K562 (cell line): ENCODE data around the gene ZMIZ1. TPM values are rescaled to one million over a fixed set of nuclear protein-coding genes. Genes with fewer than 3 reads are reported as not detected.

Experiments used
- ATAC-seq: fragments of 200-7000 bp; cut with Tn5 transposase; 3 replicates; pipeline ENCODE4 v1.9.1; 2020; ENCODE audit warnings: moderate library complexity
- BruUV-seq: library from RNA; stranded (reverse); fragments of 400-500 nt; replicated peaks from 2 replicates; lab custom pipeline; 2021; lab: Mats Ljungman, UMichigan
- CTCF ChIA-PET: fragments of 300-600 bp; formaldehyde crosslinking; extraction: SDS; loops from one replicate; lab custom pipeline; 2021; ENCODE audit warnings: low intra/inter-chr PET ratio; lab: Yijun Ruan, JAX
- POLR2A ChIA-PET: fragments of 300-600, 350-650 bp; sonication (Branson Sonifier 250); formaldehyde crosslinking; extraction: SDS; loops from one replicate; lab custom pipeline; 2021; ENCODE audit warnings: antibody characterized with exemption, inconsistent platforms; lab: Yijun Ruan, JAX
- DNase-seq, 4 experiments: peaks; one replicate each; pipeline versions ENCODE4 v3.0.0 to v3.0.0-alpha.2; 2011 to 2018; ENCODE audit warnings: low spot score in 3 of 4, mixed read lengths in 3 of 4; ENCODE audit errors: extremely low read depth in 1 of 4
- FAIRE-seq: peaks from 2 replicates; lab custom pipeline; 2011; peaks lifted over from hg19 to GRCh38; lab: Jason Lieb, UNC
- H2AFZ ChIP-seq: 2 replicates; pipeline ENCODE4 v1.6.0; 2011; ENCODE audit warnings: low read depth, low read length, control low read depth, inconsistent platforms
- H3K27ac ChIP-seq: fragments of 200-600 bp; 3 replicates; pipeline ENCODE4 v1.8.0; 2011; ENCODE audit warnings: low read depth, mild to moderate bottlenecking, control low read depth, inconsistent platforms, low read length, moderate library complexity, mixed read lengths; ENCODE audit errors: extremely low read depth
- H3K27me3 ChIP-seq, 2 experiments: fragments of 300-600 bp in 1 of 2; 2 replicates in 1 of 2; 3 replicates in 1 of 2; pipeline versions ENCODE4 v1.6.0 to v1.8.0; 2011; ENCODE audit warnings: inconsistent platforms in 2 of 2, low read length in 2 of 2, mild to moderate bottlenecking in 1 of 2, mixed read lengths in 1 of 2, moderate library complexity in 1 of 2; ENCODE audit not compliant: control insufficient read depth in 2 of 2, insufficient read depth in 2 of 2
- H3K36me3 ChIP-seq: fragments of 300-600 bp; 3 replicates; pipeline ENCODE4 v1.8.0; 2011; ENCODE audit warnings: mild to moderate bottlenecking, low read length, inconsistent platforms; ENCODE audit not compliant: control insufficient read depth, insufficient read depth
- H3K4me1 ChIP-seq, 2 experiments: fragments of 200-600 bp in 1 of 2; replicated peaks in 1 of 2; 2 replicates in 1 of 2; 3 replicates in 1 of 2; pipeline versions ENCODE4 v1.5.1 to v1.8.0; 2011; ENCODE audit warnings: inconsistent platforms in 2 of 2, low read length in 2 of 2, mild to moderate bottlenecking in 1 of 2, mixed read lengths in 1 of 2, moderate library complexity in 1 of 2; ENCODE audit not compliant: control insufficient read depth in 2 of 2, insufficient read depth in 2 of 2
- H3K4me2 ChIP-seq: 2 replicates; pipeline ENCODE4 v1.6.1; 2011; ENCODE audit warnings: low read length, control low read depth, inconsistent platforms, mixed read lengths; ENCODE audit not compliant: insufficient read depth
- H3K4me3 ChIP-seq: fragments of 200-600 bp; sonication (generic), shearing (Covaris generic); 2 replicates; pipeline ENCODE4 v1.5.1; 2016; ENCODE audit warnings: control low read depth, inconsistent platforms
- H3K79me2 ChIP-seq: fragments of 200-600 bp; 3 replicates; pipeline ENCODE4 v1.8.0; 2011; ENCODE audit warnings: low read length, inconsistent platforms; ENCODE audit not compliant: control insufficient read depth, insufficient read depth
- H3K9ac ChIP-seq, 2 experiments: 2 replicates each; pipeline versions ENCODE4 v1.6.0 to v1.6.1; 2011; ENCODE audit warnings: low read depth in 2 of 2, low read length in 2 of 2, control low read depth in 1 of 2, inconsistent platforms in 1 of 2, mild to moderate bottlenecking in 1 of 2, mixed read lengths in 1 of 2; ENCODE audit not compliant: insufficient read depth in 1 of 2
- H3K9me1 ChIP-seq: one replicate; pipeline ENCODE4 v1.6.0; 2011; ENCODE audit warnings: inconsistent platforms, mild to moderate bottlenecking, low read length, moderate library complexity; ENCODE audit not compliant: control insufficient read depth, insufficient read depth
- H3K9me3 ChIP-seq: replicated peaks from 2 replicates; pipeline ENCODE4 v1.5.1; 2011; ENCODE audit warnings: low read depth, low read length, inconsistent platforms; ENCODE audit not compliant: control insufficient read depth, insufficient read depth
- H4K20me1 ChIP-seq: replicated peaks from 2 replicates; pipeline ENCODE4 v1.6.1; 2011; ENCODE audit warnings: low read length, inconsistent platforms, mixed read lengths; ENCODE audit not compliant: control insufficient read depth, insufficient read depth
- BCOR ChIP-seq: fragments of 450-650 bp; IDR thresholded peaks from 2 replicates; pipeline ENCODE4 v1.6.1; 2016
- HNRNPK ChIP-seq: fragments of 200-400 bp; formaldehyde crosslinking; IDR thresholded peaks from one replicate; pipeline ENCODE4 v1.6.1; 2018; ENCODE audit warnings: mild to moderate bottlenecking, low read depth, low read length; ENCODE audit not compliant: poor library complexity, severe bottlenecking
- NFE2 ChIP-seq: IDR thresholded peaks from 2 replicates; pipeline ENCODE4 v1.6.1; 2014; ENCODE audit warnings: antibody characterized with exemption, low read depth
- RAD21 ChIP-seq, 2 experiments: fragments of 250-450 bp in 1 of 2; fragments of 450-650 bp in 1 of 2; sonication (Bioruptor Pico) in 1 of 2; formaldehyde crosslinking in 1 of 2; IDR thresholded peaks in 1 of 2; conservative IDR thresholded peaks in 1 of 2; 2 replicates each; pipeline versions ENCODE4 v1.4.0 to v1.8.0; 2020 to 2022; ENCODE audit warnings: mild to moderate bottlenecking in 2 of 2, moderate library complexity in 1 of 2
- ZFP36 ChIP-seq: fragments of 150-350 bp; IDR thresholded peaks from 2 replicates; pipeline ENCODE4 v1.6.1; 2018; ENCODE audit warnings: low read length, low read depth; ENCODE audit not compliant: partially characterized antibody
- WGBS: fragments of 100-300 bp; shearing (Covaris generic); methylation state at CpG from one replicate; pipeline ENCODE4 v1.1.6; 2016; ENCODE audit warnings: low coverage, mixed read lengths; ENCODE audit not compliant: insufficient coverage; ENCODE audit errors: missing lambda C conversion rate; 5-methylcytosine and 5-hydroxymethylcytosine counted together
- in situ Hi-C: fragments of 300-500 bp; cut with MboI; formaldehyde crosslinking; loops from 4 replicates; pipeline ENCODE4 v1.15.0; 2018; ENCODE audit warnings: inconsistent platforms, mixed read lengths
- intact Hi-C: fragments of 100-400 bp; cut with micrococcal nuclease; formaldehyde crosslinking; loops from 2 replicates; pipeline ENCODE4 v1.14.2; 2022
- polyA plus RNA-seq, 8 experiments: library from polyadenylated mRNA; depleted of rRNA in 4 of 8; stranded (reverse) in 5 of 8; unstranded in 3 of 8; fragments of >200 nt; fragmentation: Nextera tagmentation in 2 of 8; fragmentation: Illumina TruSeq in 1 of 8; extraction: Ambion mirVana in 2 of 8; extraction: Trizol in 1 of 8; gene quantifications; 2 replicates each; pipeline versions ENCODE4 v1.2.1 to v1.2.3, GENCODE V29; 2011 to 2014; ENCODE audit warnings: inconsistent platforms in 1 of 8, missing spikeins in 1 of 8
- total RNA-seq, 7 experiments: library from RNA; depleted of rRNA in 6 of 7; stranded (reverse); fragments of >200 nt in 6 of 7; fragmentation: Illumina TruSeq in 2 of 7; extraction: Trizol in 2 of 7; gene quantifications; 2 replicates each; pipeline versions ENCODE4 v1.2.1 to v1.2.3, GENCODE V29; 2011 to 2021; ENCODE audit warnings: low replicate concordance in 1 of 7
- TF ChIP-seq, protein P1 (sequence below): IDR thresholded peaks from 3 replicates; pipeline ENCODE4 v1.6.1; 2011; ENCODE audit warnings: borderline replicate concordance, mild to moderate bottlenecking, moderate library complexity; ENCODE audit not compliant: insufficient read length; ENCODE audit errors: extremely low read depth
- TF ChIP-seq, protein P2 (sequence below), 3 experiments: IDR thresholded peaks in 2 of 3; conservative IDR thresholded peaks in 1 of 3; 2 replicates each; pipeline ENCODE4 v1.5.1; 2011 to 2012; ENCODE audit warnings: low read length in 3 of 3, mild to moderate bottlenecking in 3 of 3, control low read depth in 2 of 3, improper control_type of control experiment in 1 of 3, inconsistent platforms in 1 of 3, low read depth in 1 of 3, mixed read lengths in 1 of 3, moderate library complexity in 1 of 3; ENCODE audit not compliant: insufficient read depth in 2 of 3

The ZMIZ1 gene
- total and polyA plus RNA-seq, 9 of the 15 experiments (the other 6 are each of a cell fraction or from before 2014, with no cell fraction given): 1.0 to 37.3 (median 4.3) TPM

DNA sequence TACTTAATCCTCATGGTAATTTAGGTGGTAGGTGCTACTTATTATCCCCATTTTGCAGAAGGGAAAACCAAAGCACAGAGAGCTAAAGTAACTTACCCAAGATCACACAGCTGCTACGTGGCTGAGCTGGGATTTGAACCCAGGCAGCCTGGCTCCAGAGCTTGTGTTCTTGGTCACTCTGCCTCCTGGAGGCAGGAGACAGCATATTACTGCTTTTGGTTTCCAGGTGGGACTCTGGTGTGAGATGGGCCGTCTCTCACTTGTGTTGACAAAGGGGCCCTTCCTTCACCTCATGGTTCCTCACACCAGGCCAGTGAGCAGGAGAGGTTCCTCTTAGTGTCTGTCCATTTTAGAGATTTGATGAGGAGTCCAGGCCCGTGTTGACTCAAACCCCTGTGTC is 198.7 kb downstream of the ZMIZ1 start:
- TF ChIP-seq NFE2 (no peak), RAD21 (CRISPR knock-in tag; conservative IDR thresholded peaks at IDR 0.05 in 1 of 2, IDR thresholded peaks at IDR 0.05 in 1 of 2) (peak in 1 of 2 experiments; percentile 15; a peak in 1 of 4 replicates), BCOR (peak; percentile 80; the same call in 1 of the 2 replicates), HNRNPK (no peak), ZFP36 (peak; percentile 60)
- TF ChIP-seq, protein P1, sequence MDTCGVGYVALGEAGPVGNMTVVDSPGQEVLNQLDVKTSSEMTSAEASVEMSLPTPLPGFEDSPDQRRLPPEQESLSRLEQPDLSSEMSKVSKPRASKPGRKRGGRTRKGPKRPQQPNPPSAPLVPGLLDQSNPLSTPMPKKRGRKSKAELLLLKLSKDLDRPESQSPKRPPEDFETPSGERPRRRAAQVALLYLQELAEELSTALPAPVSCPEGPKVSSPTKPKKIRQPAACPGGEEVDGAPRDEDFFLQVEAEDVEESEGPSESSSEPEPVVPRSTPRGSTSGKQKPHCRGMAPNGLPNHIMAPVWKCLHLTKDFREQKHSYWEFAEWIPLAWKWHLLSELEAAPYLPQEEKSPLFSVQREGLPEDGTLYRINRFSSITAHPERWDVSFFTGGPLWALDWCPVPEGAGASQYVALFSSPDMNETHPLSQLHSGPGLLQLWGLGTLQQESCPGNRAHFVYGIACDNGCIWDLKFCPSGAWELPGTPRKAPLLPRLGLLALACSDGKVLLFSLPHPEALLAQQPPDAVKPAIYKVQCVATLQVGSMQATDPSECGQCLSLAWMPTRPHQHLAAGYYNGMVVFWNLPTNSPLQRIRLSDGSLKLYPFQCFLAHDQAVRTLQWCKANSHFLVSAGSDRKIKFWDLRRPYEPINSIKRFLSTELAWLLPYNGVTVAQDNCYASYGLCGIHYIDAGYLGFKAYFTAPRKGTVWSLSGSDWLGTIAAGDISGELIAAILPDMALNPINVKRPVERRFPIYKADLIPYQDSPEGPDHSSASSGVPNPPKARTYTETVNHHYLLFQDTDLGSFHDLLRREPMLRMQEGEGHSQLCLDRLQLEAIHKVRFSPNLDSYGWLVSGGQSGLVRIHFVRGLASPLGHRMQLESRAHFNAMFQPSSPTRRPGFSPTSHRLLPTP: peak; percentile 45
- TF ChIP-seq, protein P2, sequence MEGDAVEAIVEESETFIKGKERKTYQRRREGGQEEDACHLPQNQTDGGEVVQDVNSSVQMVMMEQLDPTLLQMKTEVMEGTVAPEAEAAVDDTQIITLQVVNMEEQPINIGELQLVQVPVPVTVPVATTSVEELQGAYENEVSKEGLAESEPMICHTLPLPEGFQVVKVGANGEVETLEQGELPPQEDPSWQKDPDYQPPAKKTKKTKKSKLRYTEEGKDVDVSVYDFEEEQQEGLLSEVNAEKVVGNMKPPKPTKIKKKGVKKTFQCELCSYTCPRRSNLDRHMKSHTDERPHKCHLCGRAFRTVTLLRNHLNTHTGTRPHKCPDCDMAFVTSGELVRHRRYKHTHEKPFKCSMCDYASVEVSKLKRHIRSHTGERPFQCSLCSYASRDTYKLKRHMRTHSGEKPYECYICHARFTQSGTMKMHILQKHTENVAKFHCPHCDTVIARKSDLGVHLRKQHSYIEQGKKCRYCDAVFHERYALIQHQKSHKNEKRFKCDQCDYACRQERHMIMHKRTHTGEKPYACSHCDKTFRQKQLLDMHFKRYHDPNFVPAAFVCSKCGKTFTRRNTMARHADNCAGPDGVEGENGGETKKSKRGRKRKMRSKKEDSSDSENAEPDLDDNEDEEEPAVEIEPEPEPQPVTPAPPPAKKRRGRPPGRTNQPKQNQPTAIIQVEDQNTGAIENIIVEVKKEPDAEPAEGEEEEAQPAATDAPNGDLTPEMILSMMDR (IDR thresholded peaks at IDR 0.05 in 2 of 3, conservative IDR thresholded peaks at IDR 0.05 in 1 of 3; ENCODE audit: insufficient read depth in 2 of 3, low read depth in 1 of 3, low read length in 3 of 3): peak; percentile 9 to 37 (median 22); a peak in 2 of 6 replicates
- TF ChIP-seq, all 486 proteins: peak for 5
- BruUV-seq: no TSS peak
- H3K4me2 ChIP-seq: no peak overlapping the region

More for the DNA sequence above, 198.7 kb downstream of the ZMIZ1 start:
- Histone ChIP-seq H4K20me1 (peaks cover 25% of the 10 kb centered on the region; the same call in 1 of the 2 replicates), H3K9me1 (peaks cover 5% of the 10 kb centered on the region), H3K4me3 (no peak overlapping the region), H3K4me1 (peaks cover 13 to 18% of the 10 kb centered on the region in 2 experiments), H3K27me3 (no peaks in the 10 kb centered on the region), H3K36me3 (peaks cover 4% of the 10 kb centered on the region; the same call in 1 of the 3 replicates), H3K9me3 (no peaks in the 10 kb centered on the region), H2AFZ (no peak overlapping the region), H3K27ac (no peak overlapping the region), H3K9ac (no peak overlapping the region), H3K79me2 (no peaks in the 10 kb centered on the region)
- FAIRE-seq: no peak
- ATAC-seq: no peak
- WGBS: 57% methylated on average over 3 of the region's 3 CpGs
- ChIA-PET POLR2A (interaction anchor here (1.1 kb wide), 1 partner anchor 19 kb away, joined by 4 read pairs; no protein-coding TSS in a partner anchor), CTCF (no interaction called here)
- in situ Hi-C loops: no loop called here
- DNase-seq: no peak
- intact Hi-C loops: no loop called here
